ENCODE data around the gene LENG8. TPM values are rescaled to one million over a fixed set of nuclear protein-coding genes. Genes with fewer than 3 reads are reported as not detected.

Gene LENG8
- polyA plus RNA-seq, 1 donor from 2014 or later, result 24.2 TPM

DNA sequence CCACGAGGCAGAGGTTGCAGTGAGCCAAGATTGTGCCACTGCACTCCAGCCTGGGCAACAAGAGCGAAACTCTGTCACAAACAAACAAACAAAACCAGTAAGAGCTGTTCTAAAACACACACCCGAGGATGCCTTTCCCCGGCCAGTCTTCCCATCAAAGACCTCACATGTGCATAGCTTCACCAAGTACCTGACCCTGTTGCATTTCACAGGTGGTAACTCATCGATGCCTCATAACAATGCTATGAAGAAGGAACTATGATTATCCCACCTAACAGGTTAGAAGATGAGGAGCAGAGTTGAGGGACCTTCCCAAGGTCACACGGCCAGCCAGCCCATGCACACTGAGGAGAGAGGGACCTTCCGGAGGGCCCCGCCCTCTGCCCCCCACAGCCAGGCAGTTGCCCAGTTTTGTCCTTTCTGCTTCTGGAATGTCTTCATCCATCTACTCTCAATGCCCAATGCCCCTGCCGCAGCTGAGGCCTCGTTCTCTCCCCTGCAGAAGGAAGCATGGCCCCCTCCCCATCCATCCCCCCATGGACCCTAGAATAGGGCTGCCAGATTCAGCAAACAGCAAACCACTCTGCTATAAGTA is 16.8 kb upstream of the LENG8 start:
- no peak overlapping the region for H3K4me3 ChIP-seq (ENCODE audit: low read length)
- H3K4me2 ChIP-seq (ENCODE audit: low read length), result no peak overlapping the region
- H3F3A ChIP-seq (ENCODE audit: insufficient read depth, low read length, poor library complexity, severe bottlenecking), result no peaks in the 10 kb centered on the region
- H2AFZ ChIP-seq (ENCODE audit: low read depth, low read length), result no peak overlapping the region
- H3K9ac ChIP-seq (ENCODE audit: low read length), result no peak overlapping the region
- H3K36me3 ChIP-seq (ENCODE audit: insufficient read depth, low read length), result no peaks in the 10 kb centered on the region
- H3K9me2 ChIP-seq (ENCODE audit: insufficient read depth, low read length), result no peaks in the 10 kb centered on the region
- H3K79me2 ChIP-seq (replicated peaks; ENCODE audit: insufficient read depth, low read length), result no peaks in the 10 kb centered on the region
- H3K27me3 ChIP-seq (ENCODE audit: insufficient read depth, low read depth, low read length), result no peaks in the 10 kb centered on the region
- no peaks in the 10 kb centered on the region for H3K9me3 ChIP-seq (ENCODE audit: low read length)
- H4K20me1 ChIP-seq (ENCODE audit: insufficient read depth), result no peaks in the 10 kb centered on the region
- TF ChIP-seq EP300 (conservative IDR thresholded peaks at IDR 0.05; ENCODE audit: poor library complexity, severe bottlenecking), result no peak
- TF ChIP-seq EZH2 (IDR thresholded peaks at IDR 0.05; ENCODE audit: borderline replicate concordance, insufficient read depth, low read length, poor library complexity, severe bottlenecking), result no peak
- no peak for TF ChIP-seq RAD21 (conservative IDR thresholded peaks at IDR 0.05)
- TF ChIP-seq TAF1 (IDR thresholded peaks at IDR 0.05; ENCODE audit: low read depth), result no peak
- no peak for TF ChIP-seq SMC3 (conservative IDR thresholded peaks at IDR 0.05; ENCODE audit: poor library complexity)
- no peak for TF ChIP-seq POLR2AphosphoS5 (IDR thresholded peaks at IDR 0.05)
- no peak for TF ChIP-seq MXI1 (conservative IDR thresholded peaks at IDR 0.05; ENCODE audit: poor library complexity, severe bottlenecking)
- TF ChIP-seq, protein P1, sequence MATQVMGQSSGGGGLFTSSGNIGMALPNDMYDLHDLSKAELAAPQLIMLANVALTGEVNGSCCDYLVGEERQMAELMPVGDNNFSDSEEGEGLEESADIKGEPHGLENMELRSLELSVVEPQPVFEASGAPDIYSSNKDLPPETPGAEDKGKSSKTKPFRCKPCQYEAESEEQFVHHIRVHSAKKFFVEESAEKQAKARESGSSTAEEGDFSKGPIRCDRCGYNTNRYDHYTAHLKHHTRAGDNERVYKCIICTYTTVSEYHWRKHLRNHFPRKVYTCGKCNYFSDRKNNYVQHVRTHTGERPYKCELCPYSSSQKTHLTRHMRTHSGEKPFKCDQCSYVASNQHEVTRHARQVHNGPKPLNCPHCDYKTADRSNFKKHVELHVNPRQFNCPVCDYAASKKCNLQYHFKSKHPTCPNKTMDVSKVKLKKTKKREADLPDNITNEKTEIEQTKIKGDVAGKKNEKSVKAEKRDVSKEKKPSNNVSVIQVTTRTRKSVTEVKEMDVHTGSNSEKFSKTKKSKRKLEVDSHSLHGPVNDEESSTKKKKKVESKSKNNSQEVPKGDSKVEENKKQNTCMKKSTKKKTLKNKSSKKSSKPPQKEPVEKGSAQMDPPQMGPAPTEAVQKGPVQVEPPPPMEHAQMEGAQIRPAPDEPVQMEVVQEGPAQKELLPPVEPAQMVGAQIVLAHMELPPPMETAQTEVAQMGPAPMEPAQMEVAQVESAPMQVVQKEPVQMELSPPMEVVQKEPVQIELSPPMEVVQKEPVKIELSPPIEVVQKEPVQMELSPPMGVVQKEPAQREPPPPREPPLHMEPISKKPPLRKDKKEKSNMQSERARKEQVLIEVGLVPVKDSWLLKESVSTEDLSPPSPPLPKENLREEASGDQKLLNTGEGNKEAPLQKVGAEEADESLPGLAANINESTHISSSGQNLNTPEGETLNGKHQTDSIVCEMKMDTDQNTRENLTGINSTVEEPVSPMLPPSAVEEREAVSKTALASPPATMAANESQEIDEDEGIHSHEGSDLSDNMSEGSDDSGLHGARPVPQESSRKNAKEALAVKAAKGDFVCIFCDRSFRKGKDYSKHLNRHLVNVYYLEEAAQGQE (IDR thresholded peaks at IDR 0.05; ENCODE audit: borderline replicate concordance), result no peak
- TF ChIP-seq, protein P2, sequence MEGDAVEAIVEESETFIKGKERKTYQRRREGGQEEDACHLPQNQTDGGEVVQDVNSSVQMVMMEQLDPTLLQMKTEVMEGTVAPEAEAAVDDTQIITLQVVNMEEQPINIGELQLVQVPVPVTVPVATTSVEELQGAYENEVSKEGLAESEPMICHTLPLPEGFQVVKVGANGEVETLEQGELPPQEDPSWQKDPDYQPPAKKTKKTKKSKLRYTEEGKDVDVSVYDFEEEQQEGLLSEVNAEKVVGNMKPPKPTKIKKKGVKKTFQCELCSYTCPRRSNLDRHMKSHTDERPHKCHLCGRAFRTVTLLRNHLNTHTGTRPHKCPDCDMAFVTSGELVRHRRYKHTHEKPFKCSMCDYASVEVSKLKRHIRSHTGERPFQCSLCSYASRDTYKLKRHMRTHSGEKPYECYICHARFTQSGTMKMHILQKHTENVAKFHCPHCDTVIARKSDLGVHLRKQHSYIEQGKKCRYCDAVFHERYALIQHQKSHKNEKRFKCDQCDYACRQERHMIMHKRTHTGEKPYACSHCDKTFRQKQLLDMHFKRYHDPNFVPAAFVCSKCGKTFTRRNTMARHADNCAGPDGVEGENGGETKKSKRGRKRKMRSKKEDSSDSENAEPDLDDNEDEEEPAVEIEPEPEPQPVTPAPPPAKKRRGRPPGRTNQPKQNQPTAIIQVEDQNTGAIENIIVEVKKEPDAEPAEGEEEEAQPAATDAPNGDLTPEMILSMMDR (IDR thresholded peaks at IDR 0.05; ENCODE audit: poor library complexity, severe bottlenecking), result no peak
- no peak overlapping the region for H3K27ac ChIP-seq (ENCODE audit: low read length)

DNA sequence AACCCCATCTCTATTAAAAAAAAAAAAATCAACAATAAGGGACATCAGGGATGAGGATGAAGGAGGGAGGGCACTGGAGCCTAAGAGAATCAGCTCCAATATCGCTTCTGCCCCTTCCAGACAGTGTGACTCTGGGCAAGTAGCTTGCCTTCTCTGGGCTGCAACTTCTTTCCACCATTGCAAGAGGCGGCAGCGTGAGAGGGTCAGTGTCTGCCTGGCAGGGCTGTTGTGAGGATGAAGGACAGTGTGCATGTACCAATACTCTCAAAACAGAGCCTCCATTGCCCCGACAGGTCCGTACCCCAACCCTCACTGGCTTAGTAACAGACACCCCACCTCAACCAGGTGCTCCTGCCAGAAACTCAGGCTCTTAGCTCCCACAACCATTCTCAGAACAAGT is 15.3 kb upstream of the LENG8 start:
- Histone ChIP-seq H3K9me3 (ENCODE audit: low read length) (no peaks in the 10 kb centered on the region), H3K4me3 (ENCODE audit: low read length) (no peak overlapping the region), H3K27me3 (ENCODE audit: insufficient read depth, low read depth, low read length) (no peaks in the 10 kb centered on the region), H4K20me1 (ENCODE audit: insufficient read depth) (no peaks in the 10 kb centered on the region), H3K4me2 (ENCODE audit: low read length) (no peak overlapping the region), H3K79me2 (replicated peaks; ENCODE audit: insufficient read depth, low read length) (no peaks in the 10 kb centered on the region), H3K9me2 (ENCODE audit: insufficient read depth, low read length) (no peaks in the 10 kb centered on the region), H2AFZ (ENCODE audit: low read depth, low read length) (no peak overlapping the region), H3K36me3 (ENCODE audit: insufficient read depth, low read length) (no peaks in the 10 kb centered on the region), H3F3A (ENCODE audit: insufficient read depth, low read length, poor library complexity, severe bottlenecking) (no peaks in the 10 kb centered on the region), H3K9ac (ENCODE audit: low read length) (no peak overlapping the region), H3K27ac (ENCODE audit: low read length) (no peak overlapping the region)
- TF ChIP-seq RAD21 (conservative IDR thresholded peaks at IDR 0.05), result no peak
- TF ChIP-seq EP300 (conservative IDR thresholded peaks at IDR 0.05; ENCODE audit: poor library complexity, severe bottlenecking), result no peak
- TF ChIP-seq EZH2 (IDR thresholded peaks at IDR 0.05; ENCODE audit: borderline replicate concordance, insufficient read depth, low read length, poor library complexity, severe bottlenecking), result no peak
- TF ChIP-seq, protein P1 (IDR thresholded peaks at IDR 0.05; ENCODE audit: borderline replicate concordance), result no peak
- no peak for TF ChIP-seq MXI1 (conservative IDR thresholded peaks at IDR 0.05; ENCODE audit: poor library complexity, severe bottlenecking)
- TF ChIP-seq, protein P2 (IDR thresholded peaks at IDR 0.05; ENCODE audit: poor library complexity, severe bottlenecking), result no peak
- TF ChIP-seq POLR2AphosphoS5 (IDR thresholded peaks at IDR 0.05), result no peak
- TF ChIP-seq TAF1 (IDR thresholded peaks at IDR 0.05; ENCODE audit: low read depth), result no peak
- TF ChIP-seq SMC3 (conservative IDR thresholded peaks at IDR 0.05; ENCODE audit: poor library complexity), result no peak
